ENCODE results near the gene PGA3.
"Not testable (repeated sequence)": the region's sequence is repeated elsewhere in the genome, so short reads cannot be mapped to it uniquely, and the experiment has no call there.

GRCh38 chr11:61166331-61166730 is 37.0 kb upstream of the PGA3 start:
- TF ChIP-seq EZH2phosphoT487 (IDR thresholded peaks at IDR 0.05; ENCODE audit: borderline replicate concordance); MAX (IDR thresholded peaks at IDR 0.05); CTCF (IDR thresholded peaks at IDR 0.05 in 2 of 3, conservative IDR thresholded peaks at IDR 0.05 in 1 of 3; ENCODE audit: borderline replicate concordance in 1 of 3, insufficient read depth in 1 of 3, low read depth in 2 of 3, low read length in 2 of 3); POLR2AphosphoS5 (IDR thresholded peaks at IDR 0.05; ENCODE audit: low read depth, low read length); REST (IDR thresholded peaks at IDR 0.05; ENCODE audit: low read depth); RAD21 (IDR thresholded peaks at IDR 0.05; ENCODE audit: low read depth); YY1 (IDR thresholded peaks at IDR 0.05; ENCODE audit: extremely low read depth, insufficient replicate concordance, low read depth, low read length); CEBPB (IDR thresholded peaks at IDR 0.05; ENCODE audit: low read depth); SP1 (IDR thresholded peaks at IDR 0.05; ENCODE audit: low read depth); POLR2A (IDR thresholded peaks at IDR 0.05; ENCODE audit: borderline replicate concordance, extremely low read depth, insufficient read depth, insufficient read length); EZH2 (IDR thresholded peaks at IDR 0.05); EGR1 (IDR thresholded peaks at IDR 0.05; ENCODE audit: low read depth): not testable (repeated sequence)
